Adrenal gland (tissue), 12 donors: Measurements from ENCODE around the gene ESPNL. TPM values are rescaled to one million over a fixed set of nuclear protein-coding genes. Genes with fewer than 3 reads are reported as not detected.

Experiments used
- DNase-seq, 7 donors: peaks; one replicate each; pipeline ENCODE4 v3.0.0-alpha.2; 2019 to 2020
- H3K27ac ChIP-seq, 5 donors: fragments of 200-600 bp; sonication (generic) in 4 of 5; 1 replicate in 3 of 5; 2 replicates in 2 of 5; pipeline versions ENCODE4 v1.5.1 to v1.8.0; 2016 to 2020; ENCODE audit warnings: mild to moderate bottlenecking in 1 of 5
- H3K27me3 ChIP-seq: fragments of 200-600 bp; 2 replicates; pipeline ENCODE4 v1.8.0; 2021
- H3K36me3 ChIP-seq, 2 donors: fragments of 200-600 bp; replicated peaks in 1 of 2; 1 replicate in 1 of 2; 2 replicates in 1 of 2; pipeline versions ENCODE4 v1.5.1 to v1.8.0; 2018 to 2022
- H3K4me1 ChIP-seq, 2 donors: fragments of 200-600 bp; replicated peaks in 1 of 2; 1 replicate in 1 of 2; 2 replicates in 1 of 2; pipeline versions ENCODE4 v1.5.1 to v1.8.0; 2018 to 2021
- H3K4me3 ChIP-seq, 4 donors: fragments of 200-600 bp; sonication (generic) in 3 of 4; one replicate each; pipeline ENCODE4 v1.5.1; 2016 to 2018
- H3K9me3 ChIP-seq, 3 donors: fragments of 200-600 bp; sonication (generic) in 1 of 3; replicated peaks in 1 of 3; 1 replicate in 2 of 3; 2 replicates in 1 of 3; pipeline versions ENCODE4 v1.5.1 to v1.8.0; 2016 to 2021
- CTCF ChIP-seq, 6 experiments: fragments of 450-650 bp in 4 of 6; fragments of 200-600 bp in 2 of 6; sonication (generic) in 1 of 6; IDR thresholded peaks; 1 replicate in 5 of 6; 2 replicates in 1 of 6; pipeline versions ENCODE4 v1.5.1 to v1.8.0; 2016 to 2021; ENCODE audit warnings: antibody characterized with exemption in 6 of 6, mild to moderate bottlenecking in 2 of 6, moderate library complexity in 1 of 6
- POLR2A ChIP-seq, 2 donors: fragments of 450-650 bp; IDR thresholded peaks; one replicate each; pipeline ENCODE4 v1.6.1; 2017; ENCODE audit warnings: antibody characterized with exemption in 2 of 2, mild to moderate bottlenecking in 2 of 2, moderate library complexity in 1 of 2
- WGBS, 4 donors: extraction: QIAGEN DNeasy Blood & Tissue Kit in 2 of 4; methylation state at CpG; one replicate each; pipeline versions ENCODE4 v1.1.5 to v1.1.7; 2013 to 2017; 5-methylcytosine and 5-hydroxymethylcytosine counted together
- intact Hi-C, 2 donors: fragments of 100-400 bp; cut with DNase I; formaldehyde crosslinking; loops; one replicate each; pipeline versions ENCODE4 v1.14.1 to v1.15.0; 2022 to 2023
- polyA plus RNA-seq, 3 donors: library from polyadenylated mRNA; stranded (reverse); fragments of 200-250 nt in 2 of 3; fragments of 350-450 nt in 1 of 3; fragmentation: Illumina TruSeq in 1 of 3; extraction: RNeasy Lipid Tissue Mini Kit (QIAGEN cat#74804) in 1 of 3; gene quantifications; one replicate each; pipeline ENCODE4 v1.2.3, GENCODE V29; 2013 to 2014
- total RNA-seq, 9 donors: library from RNA; depleted of rRNA in 4 of 9; stranded (reverse); fragments of >200 nt in 4 of 9; fragments of 120-200 nt in 1 of 9; fragmentation: NEBNext Ultra II Directional in 1 of 9; extraction: Animal tissue kit (Norgen Biotek cat#: 25700) in 1 of 9; gene quantifications; one replicate each; pipeline versions ENCODE4 v1.1.0 to v1.2.4, GENCODE V29; 2013 to 2023
- donor health status: healthy with polysubstance abuse.
- donor health status: Bipolar disorder and iron deficiency.
- donor health status: DM: yes; HTN: yes; CAD: no.
- donor health status: DM: no; HTN: no; CAD: no.
- donor health status: DM: no; HTN: no; CAD: no.
- donor health status: DM: yes; HTN: yes; CAD: no.

Gene ESPNL
- total and polyA plus RNA-seq, 12 donors = 0.03 to 5.9 (median 1.2) TPM; not detected in 5

GRCh38 chr2:238161291-238162051 lies 61.3 kb downstream of the ESPNL start:
- H3K27me3 ChIP-seq = peaks cover 16% of the 10 kb centered on the region
- no peaks in the 10 kb centered on the region for H3K36me3 ChIP-seq
- no peak for TF ChIP-seq CTCF (IDR thresholded peaks at IDR 0.05)
- TF ChIP-seq POLR2A (IDR thresholded peaks at IDR 0.05) = no peak
- H3K4me3 ChIP-seq = no peak overlapping the region
- H3K27ac ChIP-seq = no peak overlapping the region
- H3K4me1 ChIP-seq = peaks cover 0 to 4% of the 10 kb centered on the region in 2 donors
- intact Hi-C loops = no loop called here
- DNase-seq = peak in 1 of 7 donors; percentile 5
- H3K9me3 ChIP-seq = no peaks in the 10 kb centered on the region
- WGBS, 4 donors = 85 to 98% (median 90%) methylated on average over 9 to 21 of the region's 21 CpGs

- H3K4me3 ChIP-seq = no peak overlapping the region
- peak in 1 of 7 donors; percentile 2 for DNase-seq
- TF ChIP-seq CTCF (IDR thresholded peaks at IDR 0.05) (no peak), POLR2A (IDR thresholded peaks at IDR 0.05) (no peak)
- no peak overlapping the region for H3K27ac ChIP-seq
- H3K36me3 ChIP-seq = no peaks in the 10 kb centered on the region
- WGBS, 4 donors = 79 to 100% (median 82%) methylated on average over 2 to 14 of the region's 14 CpGs
- peaks cover 16% of the 10 kb centered on the region for H3K27me3 ChIP-seq
- no peaks in the 10 kb centered on the region for H3K9me3 ChIP-seq
- intact Hi-C loops = no loop called here
- peaks cover 0 to 4% of the 10 kb centered on the region in 2 donors for H3K4me1 ChIP-seq
Observed at GRCh38 chr2:238162251-238162845, 62.2 kb downstream of the ESPNL start.

GRCh38 chr2:238162846-238163441 lies 62.8 kb downstream of the ESPNL start:
- Histone ChIP-seq H3K4me3 (no peak overlapping the region), H3K36me3 (no peaks in the 10 kb centered on the region), H3K27ac (no peak overlapping the region), H3K27me3 (peaks cover 16% of the 10 kb centered on the region), H3K4me1 (peaks cover 0 to 4% of the 10 kb centered on the region in 2 donors), H3K9me3 (no peaks in the 10 kb centered on the region)
- WGBS, 4 donors = 37 to 68% (median 65%) methylated on average over 9 to 15 of the region's 15 CpGs
- no peak for TF ChIP-seq CTCF (IDR thresholded peaks at IDR 0.05)
- intact Hi-C loops = no loop called here
- DNase-seq = peak in 1 of 7 donors; percentile 5

GRCh38 chr2:238163481-238164198 lies 63.5 kb downstream of the ESPNL start:
- Histone ChIP-seq H3K36me3 (peaks cover 0 to 4% of the 10 kb centered on the region in 2 donors), H3K4me3 (no peak overlapping the region), H3K27ac (no peak overlapping the region), H3K9me3 (no peaks in the 10 kb centered on the region), H3K4me1 (peaks cover 0 to 4% of the 10 kb centered on the region in 2 donors), H3K27me3 (peaks cover 16% of the 10 kb centered on the region)
- TF ChIP-seq POLR2A (IDR thresholded peaks at IDR 0.05) (no peak), CTCF (IDR thresholded peaks at IDR 0.05) (no peak)
- WGBS, 4 donors = 4 to 12% (median 7%) methylated on average over 4 to 95 of the region's 95 CpGs
- intact Hi-C loops = no loop called here
- peak in 1 of 7 donors; percentile 7 for DNase-seq
